LNCaP clone FGC (cell line): ENCODE data around the gene ITGA8.
A peak's percentile ranks its signal among the peaks of the same experiment; 100 is the strongest.
"Not testable (repeated sequence)": the region's sequence is repeated elsewhere in the genome, so short reads cannot be mapped to it uniquely, and the experiment has no call there.

Experiments
- DNase-seq: peaks from one replicate; pipeline ENCODE4 v3.0.0-alpha.2; 2011; ENCODE audit warnings: low read depth
- H3K4me3 ChIP-seq: 2 replicates; pipeline ENCODE4 v1.5.1; 2011; ENCODE audit warnings: mild to moderate bottlenecking, low read depth, low read length, control low read depth
- TF ChIP-seq, protein P1 (sequence below): IDR thresholded peaks from 2 replicates; pipeline ENCODE4 v1.5.1; 2012; ENCODE audit warnings: mild to moderate bottlenecking; ENCODE audit not compliant: control insufficient read depth, insufficient read depth; ENCODE audit errors: extremely low read depth

The ITGA8 gene

DNA sequence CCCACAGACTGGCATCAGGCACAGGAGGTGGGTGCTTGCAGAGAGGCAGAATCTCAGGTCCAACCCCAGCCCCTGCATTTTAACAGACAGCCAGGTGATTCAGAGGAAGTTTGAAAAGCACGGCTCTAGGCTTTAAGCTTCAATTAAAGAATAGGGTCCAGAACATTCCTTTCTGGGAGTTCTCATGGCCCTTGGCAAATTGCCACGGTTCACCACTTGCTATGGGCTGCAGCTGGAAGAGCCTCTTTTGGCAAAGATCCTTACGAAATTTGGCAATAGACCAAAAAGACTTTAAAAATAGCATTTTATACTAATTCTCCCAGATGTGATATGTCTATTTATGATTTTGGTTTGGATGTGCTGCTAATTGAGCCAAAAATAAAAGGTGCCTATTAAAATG lies 148.1 kb downstream of the ITGA8 start:
- no peak overlapping the region for H3K4me3 ChIP-seq
- peak; percentile 7 for DNase-seq
- TF ChIP-seq, protein P1, sequence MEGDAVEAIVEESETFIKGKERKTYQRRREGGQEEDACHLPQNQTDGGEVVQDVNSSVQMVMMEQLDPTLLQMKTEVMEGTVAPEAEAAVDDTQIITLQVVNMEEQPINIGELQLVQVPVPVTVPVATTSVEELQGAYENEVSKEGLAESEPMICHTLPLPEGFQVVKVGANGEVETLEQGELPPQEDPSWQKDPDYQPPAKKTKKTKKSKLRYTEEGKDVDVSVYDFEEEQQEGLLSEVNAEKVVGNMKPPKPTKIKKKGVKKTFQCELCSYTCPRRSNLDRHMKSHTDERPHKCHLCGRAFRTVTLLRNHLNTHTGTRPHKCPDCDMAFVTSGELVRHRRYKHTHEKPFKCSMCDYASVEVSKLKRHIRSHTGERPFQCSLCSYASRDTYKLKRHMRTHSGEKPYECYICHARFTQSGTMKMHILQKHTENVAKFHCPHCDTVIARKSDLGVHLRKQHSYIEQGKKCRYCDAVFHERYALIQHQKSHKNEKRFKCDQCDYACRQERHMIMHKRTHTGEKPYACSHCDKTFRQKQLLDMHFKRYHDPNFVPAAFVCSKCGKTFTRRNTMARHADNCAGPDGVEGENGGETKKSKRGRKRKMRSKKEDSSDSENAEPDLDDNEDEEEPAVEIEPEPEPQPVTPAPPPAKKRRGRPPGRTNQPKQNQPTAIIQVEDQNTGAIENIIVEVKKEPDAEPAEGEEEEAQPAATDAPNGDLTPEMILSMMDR = no peak

- TF ChIP-seq, protein P1 = no peak
- no peak overlapping the region for H3K4me3 ChIP-seq
- no peak for DNase-seq
Measured at GRCh38 chr10:15570738-15571339, 148.9 kb downstream of the ITGA8 start.

- DNase-seq = no peak
- TF ChIP-seq, protein P1 = no peak
Measured at GRCh38 chr10:15567952-15568351, 151.8 kb downstream of the ITGA8 start.

GRCh38 chr10:15563246-15563645 lies 156.5 kb downstream of the ITGA8 start:
- TF ChIP-seq, protein P1 = no peak

More at GRCh38 chr10:15567952-15568351, 151.8 kb downstream of the ITGA8 start:
- no peak overlapping the region for H3K4me3 ChIP-seq

GRCh38 chr10:15562578-15562977 lies 157.1 kb downstream of the ITGA8 start:
- TF ChIP-seq, protein P1 = no peak
- DNase-seq = no peak
- H3K4me3 ChIP-seq = no peak overlapping the region

More at GRCh38 chr10:15563246-15563645, 156.5 kb downstream of the ITGA8 start:
- H3K4me3 ChIP-seq = no peak overlapping the region
- DNase-seq = no peak

DNA sequence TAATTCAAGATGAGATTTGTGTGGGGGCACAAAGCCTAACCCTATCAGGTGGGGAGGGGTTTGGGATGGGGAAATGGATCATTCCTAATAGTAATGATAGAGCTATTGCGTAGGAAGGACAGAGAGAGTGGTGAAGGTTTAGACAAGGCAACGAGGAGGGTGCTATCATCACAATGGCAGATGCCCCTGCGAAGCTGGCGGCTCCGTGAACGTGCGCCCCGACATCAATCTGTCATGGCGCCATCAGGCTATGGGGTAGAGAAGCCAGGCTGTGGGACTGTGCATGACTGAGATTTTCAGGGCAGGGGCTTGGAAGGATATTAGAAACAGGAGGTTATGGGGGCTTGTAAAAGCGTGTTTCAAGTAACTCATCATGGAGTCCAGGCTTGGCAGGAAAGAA lies 157.6 kb downstream of the ITGA8 start:
- no peak overlapping the region for H3K4me3 ChIP-seq
- no peak for DNase-seq
- TF ChIP-seq, protein P1 = no peak

GRCh38 chr10:15558136-15558535 lies 161.6 kb downstream of the ITGA8 start:
- H3K4me3 ChIP-seq = no peak overlapping the region
- TF ChIP-seq, protein P1 = no peak
- DNase-seq = no peak

DNA sequence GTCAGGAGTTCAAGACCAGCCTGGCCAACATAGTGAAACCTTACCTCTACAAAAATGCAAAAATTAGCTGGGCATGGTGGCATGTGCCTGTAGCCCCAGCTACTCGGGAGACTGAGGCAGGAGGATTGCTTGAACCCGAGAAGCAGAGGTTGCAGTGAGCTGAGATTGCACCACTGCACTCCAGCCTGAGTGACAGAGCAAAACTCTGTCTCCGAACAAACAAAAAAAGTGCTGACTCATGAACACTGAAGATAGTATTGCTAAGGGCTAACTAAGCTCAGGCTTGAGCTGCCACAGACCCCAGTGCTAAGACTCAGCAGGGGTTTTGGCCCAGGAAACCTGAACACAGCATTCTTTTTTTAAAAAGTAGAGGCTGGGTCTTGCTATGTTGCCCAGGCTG lies 162.6 kb downstream of the ITGA8 start:
- DNase-seq = not testable (repeated sequence)

More for the DNA sequence above, 162.6 kb downstream of the ITGA8 start:
- H3K4me3 ChIP-seq = not testable (repeated sequence)
